Fibroblast of gingiva (primary cell): ENCODE results near the gene KRTAP5-10.
"Not testable (repeated sequence)": the region's sequence is repeated elsewhere in the genome, so short reads cannot be mapped to it uniquely, and the experiment has no call there.

Source experiments
- DNase-seq: peaks from one replicate; pipeline ENCODE4 v3.0.0-alpha.2; 2011; ENCODE audit warnings: low read depth

KRTAP5-10 gene

GRCh38 chr11:71542879-71543777, 22.2 kb upstream of the KRTAP5-10 start:
- no peak for DNase-seq

GRCh38 chr11:71543866-71544265, 21.5 kb upstream of the KRTAP5-10 start:
- no peak for DNase-seq

GRCh38 chr11:71544525-71545214, 20.7 kb upstream of the KRTAP5-10 start:
- DNase-seq, result no peak

GRCh38 chr11:71545405-71545966, 19.9 kb upstream of the KRTAP5-10 start:
- no peak for DNase-seq

- DNase-seq, result no peak
These were observed 17.2 kb upstream of the KRTAP5-10 start, which contains the start of gene KRTAP5-9 for GRCh38 chr11:71548120-71548519. KRTAP5-9 (plus strand) TSS chr11:71548420; CDS start chr11:71548658, 238 bp downstream.

- no peak for DNase-seq
These were observed 16.6 kb upstream of the KRTAP5-10 start for GRCh38 chr11:71548716-71549151.

- no peak for DNase-seq
These were observed 13.7 kb upstream of the KRTAP5-10 start for GRCh38 chr11:71551711-71552110.

- DNase-seq, result no peak
These were observed 10.4 kb upstream of the KRTAP5-10 start for GRCh38 chr11:71554996-71555395.

- no peak for DNase-seq
These were observed 9.9 kb upstream of the KRTAP5-10 start for GRCh38 chr11:71555508-71555907.

GRCh38 chr11:71556018-71556417, 9.3 kb upstream of the KRTAP5-10 start:
- DNase-seq, result no peak

- DNase-seq, result no peak
These were observed 8.1 kb upstream of the KRTAP5-10 start for GRCh38 chr11:71557257-71557656.

- DNase-seq, result no peak
These were observed 6.4 kb upstream of the KRTAP5-10 start for GRCh38 chr11:71558996-71559395.

GRCh38 chr11:71562120-71562519, 3.2 kb upstream of the KRTAP5-10 start:
- no peak for DNase-seq

- peak; percentile 22 for DNase-seq
These were observed 2.0 kb upstream of the KRTAP5-10 start for GRCh38 chr11:71563406-71563805.

GRCh38 chr11:71564430-71564829, 933 bp upstream of the KRTAP5-10 start:
- DNase-seq, result no peak

- no peak for DNase-seq
These were observed 788 bp downstream of the KRTAP5-10 start for GRCh38 chr11:71566081-71566620.

- DNase-seq, result not testable (repeated sequence)
These were observed 1.6 kb downstream of the KRTAP5-10 start for GRCh38 chr11:71566626-71567599.

GRCh38 chr11:71567633-71568032, 2.3 kb downstream of the KRTAP5-10 start:
- DNase-seq, result not testable (repeated sequence)

- DNase-seq, result no peak
These were observed 3.5 kb downstream of the KRTAP5-10 start for GRCh38 chr11:71568704-71569349.

GRCh38 chr11:71571101-71571850, 5.9 kb downstream of the KRTAP5-10 start:
- not testable (repeated sequence) for DNase-seq
